ENCODE data around the gene MAP3K5. TPM values are rescaled to one million over a fixed set of nuclear protein-coding genes. Genes with fewer than 3 reads are reported as not detected.
"Not testable (repeated sequence)": the region's sequence is repeated elsewhere in the genome, so short reads cannot be mapped to it uniquely, and the experiment has no call there.

The MAP3K5 gene
- total RNA-seq, 1 experiment from 2014 or later, result 15.8 TPM

- no peaks in the 10 kb centered on the region for H3K27me3 Mint-ChIP-seq (ENCODE audit: unreplicated experiment)
- no peaks in the 10 kb centered on the region for H3K36me3 Mint-ChIP-seq (ENCODE audit: insufficient read depth, unreplicated experiment)
- no peaks in the 10 kb centered on the region for H3K9me3 Mint-ChIP-seq (ENCODE audit: low read depth, unreplicated experiment)
- CTCF ChIA-PET, result interaction anchor here (0.5 to 1.0 kb wide), 2 partner anchors 9 to 85 kb away, joined by 3 to 8 read pairs; no protein-coding TSS in a partner anchor
- peaks cover 22% of the 10 kb centered on the region for H3K4me1 Mint-ChIP-seq (ENCODE audit: low read depth, unreplicated experiment)
- TF ChIP-seq, protein P1, sequence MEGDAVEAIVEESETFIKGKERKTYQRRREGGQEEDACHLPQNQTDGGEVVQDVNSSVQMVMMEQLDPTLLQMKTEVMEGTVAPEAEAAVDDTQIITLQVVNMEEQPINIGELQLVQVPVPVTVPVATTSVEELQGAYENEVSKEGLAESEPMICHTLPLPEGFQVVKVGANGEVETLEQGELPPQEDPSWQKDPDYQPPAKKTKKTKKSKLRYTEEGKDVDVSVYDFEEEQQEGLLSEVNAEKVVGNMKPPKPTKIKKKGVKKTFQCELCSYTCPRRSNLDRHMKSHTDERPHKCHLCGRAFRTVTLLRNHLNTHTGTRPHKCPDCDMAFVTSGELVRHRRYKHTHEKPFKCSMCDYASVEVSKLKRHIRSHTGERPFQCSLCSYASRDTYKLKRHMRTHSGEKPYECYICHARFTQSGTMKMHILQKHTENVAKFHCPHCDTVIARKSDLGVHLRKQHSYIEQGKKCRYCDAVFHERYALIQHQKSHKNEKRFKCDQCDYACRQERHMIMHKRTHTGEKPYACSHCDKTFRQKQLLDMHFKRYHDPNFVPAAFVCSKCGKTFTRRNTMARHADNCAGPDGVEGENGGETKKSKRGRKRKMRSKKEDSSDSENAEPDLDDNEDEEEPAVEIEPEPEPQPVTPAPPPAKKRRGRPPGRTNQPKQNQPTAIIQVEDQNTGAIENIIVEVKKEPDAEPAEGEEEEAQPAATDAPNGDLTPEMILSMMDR (IDR thresholded peaks at IDR 0.05; ENCODE audit: unreplicated experiment), result no peak
- intact Hi-C loops (cut with micrococcal nuclease; ENCODE audit: unreplicated experiment), result no loop called here
- BruUV-seq (replicated peaks), result no TSS peak
- no peak overlapping the region for H3K4me3 Mint-ChIP-seq (ENCODE audit: low read depth, unreplicated experiment)
- DNase-seq, result no peak
- H3K27ac Mint-ChIP-seq (ENCODE audit: unreplicated experiment), result peak overlapping the region; percentile 19
These were observed 30.9 kb downstream of the MAP3K5 start for GRCh38 chr6:136761227-136761922.

- H3K4me3 Mint-ChIP-seq (ENCODE audit: low read depth, unreplicated experiment); H3K9me3 Mint-ChIP-seq (ENCODE audit: low read depth, unreplicated experiment); BruUV-seq (replicated peaks); H3K36me3 Mint-ChIP-seq (ENCODE audit: insufficient read depth, unreplicated experiment); H3K27ac Mint-ChIP-seq (ENCODE audit: unreplicated experiment); CTCF ChIA-PET; DNase-seq; H3K27me3 Mint-ChIP-seq (ENCODE audit: unreplicated experiment); intact Hi-C loops (cut with micrococcal nuclease; ENCODE audit: unreplicated experiment): not testable (repeated sequence)
- peaks cover 22% of the 10 kb centered on the region for H3K4me1 Mint-ChIP-seq (ENCODE audit: low read depth, unreplicated experiment)
These were observed 31.5 kb downstream of the MAP3K5 start for GRCh38 chr6:136760781-136761180.

GRCh38 chr6:136757150-136757549, 35.1 kb downstream of the MAP3K5 start:
- CTCF ChIA-PET, result interaction anchor here (0.7 kb wide), 1 partner anchor 1194 kb away, joined by 3 read pairs; no protein-coding TSS in a partner anchor
- intact Hi-C loops (cut with micrococcal nuclease; ENCODE audit: unreplicated experiment), result no loop called here
- DNase-seq, result no peak
- H3K27ac Mint-ChIP-seq (ENCODE audit: unreplicated experiment), result no peak overlapping the region
- no peaks in the 10 kb centered on the region for H3K27me3 Mint-ChIP-seq (ENCODE audit: unreplicated experiment)
- H3K4me3 Mint-ChIP-seq (ENCODE audit: low read depth, unreplicated experiment), result no peak overlapping the region
- TF ChIP-seq, protein P1 (IDR thresholded peaks at IDR 0.05; ENCODE audit: unreplicated experiment), result no peak
- H3K36me3 Mint-ChIP-seq (ENCODE audit: insufficient read depth, unreplicated experiment), result peaks cover 4% of the 10 kb centered on the region
- no peaks in the 10 kb centered on the region for H3K9me3 Mint-ChIP-seq (ENCODE audit: low read depth, unreplicated experiment)
- no TSS peak for BruUV-seq (replicated peaks)
- peaks cover 17% of the 10 kb centered on the region for H3K4me1 Mint-ChIP-seq (ENCODE audit: low read depth, unreplicated experiment)

- CTCF ChIA-PET, result no interaction called here
- H3K27me3 Mint-ChIP-seq (ENCODE audit: unreplicated experiment), result no peaks in the 10 kb centered on the region
- H3K9me3 Mint-ChIP-seq (ENCODE audit: low read depth, unreplicated experiment), result no peaks in the 10 kb centered on the region
- peaks cover 5% of the 10 kb centered on the region for H3K4me1 Mint-ChIP-seq (ENCODE audit: low read depth, unreplicated experiment)
- DNase-seq, result no peak
- intact Hi-C loops (cut with micrococcal nuclease; ENCODE audit: unreplicated experiment), result no loop called here
- no peak overlapping the region for H3K4me3 Mint-ChIP-seq (ENCODE audit: low read depth, unreplicated experiment)
- H3K36me3 Mint-ChIP-seq (ENCODE audit: insufficient read depth, unreplicated experiment), result peaks cover 4% of the 10 kb centered on the region
- no TSS peak for BruUV-seq (replicated peaks)
- H3K27ac Mint-ChIP-seq (ENCODE audit: unreplicated experiment), result no peak overlapping the region
- TF ChIP-seq, protein P1 (IDR thresholded peaks at IDR 0.05; ENCODE audit: unreplicated experiment), result no peak
These were observed 37.5 kb downstream of the MAP3K5 start for GRCh38 chr6:136754820-136755219.

GRCh38 chr6:136753624-136754023, 38.7 kb downstream of the MAP3K5 start:
- no peak overlapping the region for H3K4me3 Mint-ChIP-seq (ENCODE audit: low read depth, unreplicated experiment)
- BruUV-seq (replicated peaks), result no TSS peak
- no peak for DNase-seq
- TF ChIP-seq, protein P1 (IDR thresholded peaks at IDR 0.05; ENCODE audit: unreplicated experiment), result no peak
- CTCF ChIA-PET, result no interaction called here
- H3K27me3 Mint-ChIP-seq (ENCODE audit: unreplicated experiment), result no peaks in the 10 kb centered on the region
- H3K27ac Mint-ChIP-seq (ENCODE audit: unreplicated experiment), result no peak overlapping the region
- no peaks in the 10 kb centered on the region for H3K9me3 Mint-ChIP-seq (ENCODE audit: low read depth, unreplicated experiment)
- peaks cover 4% of the 10 kb centered on the region for H3K36me3 Mint-ChIP-seq (ENCODE audit: insufficient read depth, unreplicated experiment)
- peaks cover 5% of the 10 kb centered on the region for H3K4me1 Mint-ChIP-seq (ENCODE audit: low read depth, unreplicated experiment)
- intact Hi-C loops (cut with micrococcal nuclease; ENCODE audit: unreplicated experiment), result no loop called here
